GM12878 (cell line): ENCODE results near the gene MROH7. TPM values are rescaled to one million over a fixed set of nuclear protein-coding genes. Genes with fewer than 3 reads are reported as not detected.

ENCODE experiments used
- ATAC-seq: fragments of 200-7000 bp; cut with Tn5 transposase; 3 replicates; pipeline ENCODE4 v1.9.1; 2020; ENCODE audit warnings: mild to moderate bottlenecking, moderate library complexity
- BruUV-seq: library from RNA; stranded (reverse); fragments of 400-500 nt; replicated peaks from 2 replicates; lab custom pipeline; 2021; lab: Mats Ljungman, UMichigan
- CTCF ChIA-PET: fragments of 300-600 bp; sonication (Branson Sonifier 250); formaldehyde crosslinking; extraction: SDS; loops from one replicate; lab custom pipeline; 2021; ENCODE audit warnings: inconsistent platforms; lab: Yijun Ruan, JAX
- POLR2A ChIA-PET: fragments of 350-600 bp; formaldehyde crosslinking; extraction: SDS; loops from one replicate; lab custom pipeline; 2021; ENCODE audit warnings: inconsistent platforms; lab: Charles Lee
- RAD21 ChIA-PET: fragments of 300-600 bp; sonication (Branson Sonifier 250); formaldehyde crosslinking; loops from one replicate; lab custom pipeline; 2023; ENCODE audit warnings: antibody characterized with exemption; ENCODE audit not compliant: unreplicated experiment; lab: Charles Lee
- SMC1A ChIA-PET: fragments of 300-600 bp; sonication (Branson Sonifier 250); formaldehyde crosslinking; loops from one replicate; lab custom pipeline; 2023; ENCODE audit not compliant: unreplicated experiment, uncharacterized antibody; lab: Charles Lee
- DNase-seq: peaks from one replicate; pipeline ENCODE4 v3.0.0-alpha.2; 2011; ENCODE audit warnings: low read depth, low spot score
- FAIRE-seq: peaks from 3 replicates; lab custom pipeline; 2011; peaks lifted over from hg19 to GRCh38; lab: Jason Lieb, UNC
- H2AFZ ChIP-seq: 2 replicates; pipeline ENCODE4 v1.6.0; 2011; ENCODE audit warnings: low read depth, low read length, control low read depth; ENCODE audit not compliant: control insufficient read depth
- H3K27ac ChIP-seq: 2 replicates; pipeline ENCODE4 v1.5.1; 2011; ENCODE audit warnings: control low read depth; ENCODE audit not compliant: control insufficient read depth, insufficient read depth
- H3K27me3 ChIP-seq, 2 experiments: replicated peaks in 1 of 2; 2 replicates each; pipeline versions ENCODE4 v1.6.0 to v1.6.1; 2011; ENCODE audit warnings: low read length in 1 of 2; ENCODE audit not compliant: control insufficient read depth in 2 of 2, insufficient read depth in 2 of 2
- H3K36me3 ChIP-seq, 2 experiments: 2 replicates each; pipeline ENCODE4 v1.5.1; 2011; ENCODE audit warnings: low read length in 1 of 2; ENCODE audit not compliant: control insufficient read depth in 2 of 2, insufficient read depth in 2 of 2
- H3K4me1 ChIP-seq: 2 replicates; pipeline ENCODE4 v1.6.1; 2011; ENCODE audit warnings: mild to moderate bottlenecking, low read length, moderate library complexity, mixed read lengths; ENCODE audit not compliant: control insufficient read depth, insufficient read depth
- H3K4me2 ChIP-seq: 2 replicates; pipeline ENCODE4 v1.6.0; 2011; ENCODE audit warnings: control low read depth; ENCODE audit not compliant: control insufficient read depth, insufficient read depth
- H3K4me3 ChIP-seq: fragments of 200-600 bp; sonication (generic); 2 replicates; pipeline ENCODE4 v1.5.1; 2016
- H3K79me2 ChIP-seq: 2 replicates; pipeline ENCODE4 v1.6.0; 2011; ENCODE audit warnings: low read length; ENCODE audit not compliant: control insufficient read depth, insufficient read depth
- H3K9ac ChIP-seq: 2 replicates; pipeline ENCODE4 v1.8.0; 2011; ENCODE audit warnings: low read length, control low read depth, mixed read lengths; ENCODE audit not compliant: control insufficient read depth, insufficient read depth
- H3K9me3 ChIP-seq: replicated peaks from 3 replicates; pipeline ENCODE4 v1.5.1; 2011; ENCODE audit warnings: mild to moderate bottlenecking, low read length; ENCODE audit not compliant: control insufficient read depth, insufficient read depth
- H4K20me1 ChIP-seq: 2 replicates; pipeline ENCODE4 v1.6.0; 2011; ENCODE audit not compliant: control insufficient read depth, insufficient read depth
- BACH1 ChIP-seq: fragments of 450-650 bp; IDR thresholded peaks from 2 replicates; pipeline ENCODE4 v1.6.1; 2017; ENCODE audit warnings: mild to moderate bottlenecking, borderline replicate concordance
- BMI1 ChIP-seq: fragments of 450-650 bp; IDR thresholded peaks from 2 replicates; pipeline ENCODE4 v1.6.1; 2016; ENCODE audit warnings: mild to moderate bottlenecking, moderate library complexity, borderline replicate concordance
- CBX3 ChIP-seq: fragments of 200-600 bp; sonication (generic); IDR thresholded peaks from 2 replicates; pipeline ENCODE4 v1.6.1; 2016; ENCODE audit warnings: low read depth, borderline replicate concordance
- CBX5 ChIP-seq: sonication (generic); IDR thresholded peaks from 2 replicates; pipeline ENCODE4 v1.6.1; 2016; ENCODE audit warnings: low read depth, moderate library complexity, mild to moderate bottlenecking, inconsistent platforms
- IKZF1 ChIP-seq: fragments of 450-650 bp; conservative IDR thresholded peaks from 2 replicates; pipeline ENCODE4 v1.6.1; 2017; ENCODE audit warnings: antibody characterized with exemption, mild to moderate bottlenecking
- JUND ChIP-seq: IDR thresholded peaks from 2 replicates; pipeline ENCODE4 v1.6.1; 2012; ENCODE audit warnings: low read depth, mild to moderate bottlenecking, low read length, improper control_type of control experiment, moderate library complexity
- NFYA ChIP-seq: IDR thresholded peaks from 2 replicates; pipeline ENCODE4 v1.6.1; 2011; ENCODE audit warnings: low read depth, mild to moderate bottlenecking, low read length, improper control_type of control experiment, borderline replicate concordance
- RB1 ChIP-seq: fragments of 450-650 bp; formaldehyde crosslinking; IDR thresholded peaks from 2 replicates; pipeline ENCODE4 v1.6.1; 2017; ENCODE audit warnings: mild to moderate bottlenecking, borderline replicate concordance
- RCOR1 ChIP-seq: conservative IDR thresholded peaks from 2 replicates; pipeline ENCODE4 v1.6.1; 2012; ENCODE audit warnings: low read depth, low read length, improper control_type of control experiment
- SUZ12 ChIP-seq: fragments of 200-600 bp; sonication (generic); IDR thresholded peaks from one replicate; pipeline ENCODE4 v1.6.1; 2018; ENCODE audit warnings: antibody characterized with exemption, mild to moderate bottlenecking; ENCODE audit not compliant: unreplicated experiment
- WGBS: methylation state at CpG from one replicate; pipeline ENCODE4 v1.1.6; 2016; ENCODE audit warnings: low lambda C conversion rate; ENCODE audit not compliant: insufficient replicate concordance, insufficient coverage; ENCODE audit errors: missing lambda C conversion rate; 5-methylcytosine and 5-hydroxymethylcytosine counted together
- in situ Hi-C: fragments of 300-500 bp; cut with MboI; formaldehyde crosslinking; loops from 9 replicates; pipeline ENCODE4 v1.14.3; 2018; ENCODE audit warnings: mixed read lengths
- intact Hi-C: fragments of 100-400 bp; cut with micrococcal nuclease; formaldehyde crosslinking; loops from one replicate; pipeline ENCODE4 v1.14.2; 2022; ENCODE audit not compliant: unreplicated experiment
- polyA plus RNA-seq, 11 experiments: library from polyadenylated mRNA; depleted of rRNA in 4 of 11; unstranded in 6 of 11; stranded (reverse) in 5 of 11; fragments of >200 nt; fragmentation: Nextera tagmentation in 4 of 11; fragmentation: Illumina TruSeq in 1 of 11; extraction: Ambion mirVana in 4 of 11; extraction: Trizol in 1 of 11; gene quantifications; 1 replicate in 1 of 11; 2 replicates in 10 of 11; pipeline versions ENCODE4 v1.2.1 to v1.2.3, GENCODE V29; 2011 to 2016; ENCODE audit warnings: inconsistent platforms in 2 of 11, missing spikeins in 2 of 11, low read depth in 1 of 11
- total RNA-seq, 4 experiments: library from RNA; depleted of rRNA in 3 of 4; stranded (reverse); fragments of >200 nt in 3 of 4; fragmentation: Illumina TruSeq in 1 of 4; extraction: Trizol in 1 of 4; gene quantifications; 2 replicates each; pipeline versions ENCODE4 v1.2.1 to v1.2.3, GENCODE V29; 2013 to 2021
- TF ChIP-seq, protein P1 (sequence below): IDR thresholded peaks from 2 replicates; pipeline ENCODE4 v1.6.1; 2012; ENCODE audit warnings: improper control_type of control experiment, low read depth, low read length; ENCODE audit not compliant: insufficient replicate concordance
- TF ChIP-seq, protein P2 (sequence below): fragments of 450-650 bp; formaldehyde crosslinking; IDR thresholded peaks from 2 replicates; pipeline ENCODE4 v1.4.0; 2022; ENCODE audit warnings: mild to moderate bottlenecking, moderate library complexity
- TF ChIP-seq, protein P3 (sequence below): IDR thresholded peaks from 2 replicates; pipeline ENCODE4 v1.6.1; 2011; ENCODE audit warnings: low read depth, low read length, improper control_type of control experiment, borderline replicate concordance

The MROH7 gene
- total and polyA plus RNA-seq, 10 of the 15 experiments (the other 5 are each of a cell fraction or from before 2014, with no cell fraction given), result 0.11 TPM; not detected in 9

DNA sequence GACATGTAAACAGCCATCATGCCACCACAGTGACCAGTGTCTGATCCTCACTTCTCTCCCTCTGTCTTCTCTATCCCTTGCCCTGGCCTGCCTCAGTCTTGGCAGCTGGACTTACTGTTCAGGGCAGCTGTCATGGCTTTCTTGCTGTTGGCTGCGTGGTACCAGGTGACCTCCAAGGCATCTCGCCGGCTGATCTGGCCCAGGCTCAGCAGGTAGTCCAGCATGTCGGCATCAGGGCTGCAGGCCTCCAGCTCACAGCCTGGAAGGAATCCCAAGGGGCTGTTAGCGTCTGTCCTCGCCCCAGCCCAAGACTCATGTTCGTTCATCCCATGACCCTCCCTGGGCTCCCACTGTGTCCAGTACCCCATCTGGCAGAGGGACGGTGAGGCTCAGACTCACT, 21.8 kb upstream of the MROH7 start:
- no peak overlapping the region for H3K4me2 ChIP-seq
- TF ChIP-seq, protein P1, sequence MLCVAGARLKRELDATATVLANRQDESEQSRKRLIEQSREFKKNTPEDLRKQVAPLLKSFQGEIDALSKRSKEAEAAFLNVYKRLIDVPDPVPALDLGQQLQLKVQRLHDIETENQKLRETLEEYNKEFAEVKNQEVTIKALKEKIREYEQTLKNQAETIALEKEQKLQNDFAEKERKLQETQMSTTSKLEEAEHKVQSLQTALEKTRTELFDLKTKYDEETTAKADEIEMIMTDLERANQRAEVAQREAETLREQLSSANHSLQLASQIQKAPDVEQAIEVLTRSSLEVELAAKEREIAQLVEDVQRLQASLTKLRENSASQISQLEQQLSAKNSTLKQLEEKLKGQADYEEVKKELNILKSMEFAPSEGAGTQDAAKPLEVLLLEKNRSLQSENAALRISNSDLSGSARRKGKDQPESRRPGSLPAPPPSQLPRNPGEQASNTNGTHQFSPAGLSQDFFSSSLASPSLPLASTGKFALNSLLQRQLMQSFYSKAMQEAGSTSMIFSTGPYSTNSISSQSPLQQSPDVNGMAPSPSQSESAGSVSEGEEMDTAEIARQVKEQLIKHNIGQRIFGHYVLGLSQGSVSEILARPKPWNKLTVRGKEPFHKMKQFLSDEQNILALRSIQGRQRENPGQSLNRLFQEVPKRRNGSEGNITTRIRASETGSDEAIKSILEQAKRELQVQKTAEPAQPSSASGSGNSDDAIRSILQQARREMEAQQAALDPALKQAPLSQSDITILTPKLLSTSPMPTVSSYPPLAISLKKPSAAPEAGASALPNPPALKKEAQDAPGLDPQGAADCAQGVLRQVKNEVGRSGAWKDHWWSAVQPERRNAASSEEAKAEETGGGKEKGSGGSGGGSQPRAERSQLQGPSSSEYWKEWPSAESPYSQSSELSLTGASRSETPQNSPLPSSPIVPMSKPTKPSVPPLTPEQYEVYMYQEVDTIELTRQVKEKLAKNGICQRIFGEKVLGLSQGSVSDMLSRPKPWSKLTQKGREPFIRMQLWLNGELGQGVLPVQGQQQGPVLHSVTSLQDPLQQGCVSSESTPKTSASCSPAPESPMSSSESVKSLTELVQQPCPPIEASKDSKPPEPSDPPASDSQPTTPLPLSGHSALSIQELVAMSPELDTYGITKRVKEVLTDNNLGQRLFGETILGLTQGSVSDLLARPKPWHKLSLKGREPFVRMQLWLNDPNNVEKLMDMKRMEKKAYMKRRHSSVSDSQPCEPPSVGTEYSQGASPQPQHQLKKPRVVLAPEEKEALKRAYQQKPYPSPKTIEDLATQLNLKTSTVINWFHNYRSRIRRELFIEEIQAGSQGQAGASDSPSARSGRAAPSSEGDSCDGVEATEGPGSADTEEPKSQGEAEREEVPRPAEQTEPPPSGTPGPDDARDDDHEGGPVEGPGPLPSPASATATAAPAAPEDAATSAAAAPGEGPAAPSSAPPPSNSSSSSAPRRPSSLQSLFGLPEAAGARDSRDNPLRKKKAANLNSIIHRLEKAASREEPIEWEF, result no peak
- TF ChIP-seq IKZF1 (no peak), BMI1 (no peak), JUND (no peak), NFYA (no peak), CBX5 (no peak), BACH1 (no peak), SUZ12 (no peak), RCOR1 (no peak), RB1 (no peak), CBX3 (no peak)
- TF ChIP-seq, protein P2, sequence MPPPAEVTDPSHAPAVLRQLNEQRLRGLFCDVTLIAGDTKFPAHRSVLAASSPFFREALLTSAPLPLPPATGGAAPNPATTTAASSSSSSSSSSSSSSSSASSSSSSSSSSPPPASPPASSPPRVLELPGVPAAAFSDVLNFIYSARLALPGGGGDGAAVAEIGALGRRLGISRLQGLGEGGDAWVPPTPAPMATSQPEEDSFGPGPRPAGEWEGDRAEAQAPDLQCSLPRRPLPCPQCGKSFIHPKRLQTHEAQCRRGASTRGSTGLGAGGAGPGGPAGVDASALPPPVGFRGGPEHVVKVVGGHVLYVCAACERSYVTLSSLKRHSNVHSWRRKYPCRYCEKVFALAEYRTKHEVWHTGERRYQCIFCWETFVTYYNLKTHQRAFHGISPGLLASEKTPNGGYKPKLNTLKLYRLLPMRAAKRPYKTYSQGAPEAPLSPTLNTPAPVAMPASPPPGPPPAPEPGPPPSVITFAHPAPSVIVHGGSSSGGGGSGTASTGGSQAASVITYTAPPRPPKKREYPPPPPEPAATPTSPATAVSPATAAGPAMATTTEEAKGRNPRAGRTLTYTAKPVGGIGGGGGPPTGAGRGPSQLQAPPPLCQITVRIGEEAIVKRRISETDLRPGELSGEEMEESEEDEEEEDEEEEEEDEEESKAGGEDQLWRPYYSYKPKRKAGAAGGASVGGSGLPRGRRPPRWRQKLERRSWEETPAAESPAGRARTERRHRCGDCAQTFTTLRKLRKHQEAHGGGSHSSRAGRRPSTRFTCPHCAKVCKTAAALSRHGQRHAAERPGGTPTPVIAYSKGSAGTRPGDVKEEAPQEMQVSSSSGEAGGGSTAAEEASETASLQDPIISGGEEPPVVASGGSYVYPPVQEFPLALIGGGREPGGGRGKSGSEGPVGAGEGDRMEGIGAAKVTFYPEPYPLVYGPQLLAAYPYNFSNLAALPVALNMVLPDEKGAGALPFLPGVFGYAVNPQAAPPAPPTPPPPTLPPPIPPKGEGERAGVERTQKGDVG, result no peak
- TF ChIP-seq, protein P3, sequence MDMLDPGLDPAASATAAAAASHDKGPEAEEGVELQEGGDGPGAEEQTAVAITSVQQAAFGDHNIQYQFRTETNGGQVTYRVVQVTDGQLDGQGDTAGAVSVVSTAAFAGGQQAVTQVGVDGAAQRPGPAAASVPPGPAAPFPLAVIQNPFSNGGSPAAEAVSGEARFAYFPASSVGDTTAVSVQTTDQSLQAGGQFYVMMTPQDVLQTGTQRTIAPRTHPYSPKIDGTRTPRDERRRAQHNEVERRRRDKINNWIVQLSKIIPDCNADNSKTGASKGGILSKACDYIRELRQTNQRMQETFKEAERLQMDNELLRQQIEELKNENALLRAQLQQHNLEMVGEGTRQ, result no peak
- intact Hi-C loops, result no loop called here
- ATAC-seq (no peak), DNase-seq (no peak), FAIRE-seq (no peak)
- no peaks in the 10 kb centered on the region for H3K36me3 ChIP-seq
- POLR2A ChIA-PET, result no interaction called here
- 60% methylated on average over 8 of the region's 8 CpGs for WGBS
- RAD21 ChIA-PET, result no interaction called here
- SMC1A ChIA-PET, result no interaction called here
- CTCF ChIA-PET, result no interaction called here
- H3K4me1 ChIP-seq, result peaks cover 10% of the 10 kb centered on the region
- no peak overlapping the region for H3K27ac ChIP-seq
- no peaks in the 10 kb centered on the region for H3K27me3 ChIP-seq
- H3K4me3 ChIP-seq, result no peak overlapping the region
- no peaks in the 10 kb centered on the region for H3K9me3 ChIP-seq
- H3K9ac ChIP-seq, result no peak overlapping the region
- BruUV-seq, result no TSS peak
- in situ Hi-C loops, result no loop called here
- H2AFZ ChIP-seq, result no peak overlapping the region
- H4K20me1 ChIP-seq, result no peaks in the 10 kb centered on the region
- no peaks in the 10 kb centered on the region for H3K79me2 ChIP-seq
